Measurements from ENCODE around the gene SIGLECL1. TPM values are rescaled to one million over a fixed set of nuclear protein-coding genes. Genes with fewer than 3 reads are reported as not detected.

The SIGLECL1 gene
- total and polyA plus RNA-seq, 9 of the 15 experiments (the other 6 are each of a cell fraction or from before 2014, with no cell fraction given) = not detected

DNA sequence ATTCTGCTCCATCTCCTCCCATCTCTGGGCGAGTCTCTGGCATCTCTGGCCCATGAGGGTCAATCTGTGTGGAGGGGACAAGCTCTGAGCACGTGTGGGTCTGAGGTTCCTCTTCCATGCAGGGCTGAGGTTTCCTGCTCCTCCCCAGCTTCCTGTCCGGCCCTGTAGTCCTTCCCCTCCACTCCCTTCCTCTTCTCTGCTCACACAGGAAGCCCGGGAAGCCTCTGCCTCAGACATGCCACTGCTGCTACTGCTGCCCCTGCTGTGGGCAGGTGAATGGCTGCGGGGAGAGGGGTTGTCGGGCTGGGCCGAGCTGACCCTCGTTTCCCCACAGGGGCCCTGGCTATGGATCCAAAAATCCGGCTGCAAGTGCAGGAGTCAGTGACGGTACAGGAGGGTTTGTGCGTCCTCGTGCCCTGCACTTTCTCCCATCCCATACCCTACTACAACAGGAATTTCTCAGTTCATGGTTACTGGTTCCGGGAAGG, 40.0 kb upstream of the SIGLECL1 start (continued):
- peak; percentile 21; the same call in 1 of the 2 replicates for TF ChIP-seq RREB1 (CRISPR knock-in tag; IDR thresholded peaks at IDR 0.05)
- peak; percentile 74 for TF ChIP-seq L3MBTL2 (IDR thresholded peaks at IDR 0.05)
- TF ChIP-seq PHF20 (IDR thresholded peaks at IDR 0.05; ENCODE audit: partially characterized antibody) = peak; percentile 49

- ChIA-PET POLR2A (interaction anchor here (0.9 kb wide), 1 partner anchor 13 kb away, joined by 3 read pairs; the partner anchor contains the start of gene CD33), CTCF (ENCODE audit: low intra/inter-chr PET ratio) (no interaction called here)
- no peaks in the 10 kb centered on the region for H3K9me3 ChIP-seq (replicated peaks; ENCODE audit: control insufficient read depth, insufficient read depth, low read depth, low read length)
- no peak overlapping the region for H3K4me3 ChIP-seq
- peaks cover 0 to 8% of the 10 kb centered on the region in 2 experiments; a peak in 1 of 5 replicates for H3K4me1 ChIP-seq (replicated peaks in 1 of 2; ENCODE audit: control insufficient read depth in 2 of 2, insufficient read depth in 2 of 2, low read length in 2 of 2)
- H3K27ac ChIP-seq (ENCODE audit: extremely low read depth, low read depth, low read length) = no peak overlapping the region
- intact Hi-C loops (cut with micrococcal nuclease) (no loop called here), in situ Hi-C loops (cut with MboI) (no loop called here)
- H3K27me3 ChIP-seq (ENCODE audit: control insufficient read depth in 2 of 2, insufficient read depth in 2 of 2, low read length in 2 of 2) = peaks cover 0 to 5% of the 10 kb centered on the region in 2 experiments; a peak in 1 of 5 replicates
- H3K79me2 ChIP-seq (ENCODE audit: control insufficient read depth, insufficient read depth, low read length) = no peaks in the 10 kb centered on the region
- no peaks in the 10 kb centered on the region for H3K36me3 ChIP-seq (ENCODE audit: control insufficient read depth, insufficient read depth, low read length)
- no peak overlapping the region for H3K4me2 ChIP-seq (ENCODE audit: insufficient read depth, low read length)
- FAIRE-seq (no peak), ATAC-seq (no peak), DNase-seq (ENCODE audit: extremely low read depth in 1 of 4, low spot score in 3 of 4) (no peak)
- H3K9me1 ChIP-seq (ENCODE audit: control insufficient read depth, insufficient read depth, low read length) = no peaks in the 10 kb centered on the region
- WGBS (ENCODE audit: insufficient coverage, low coverage, missing lambda C conversion rate) = 32% methylated on average over 4 of the region's 9 CpGs
- no peak overlapping the region for H2AFZ ChIP-seq (ENCODE audit: low read depth, low read length)
- no peaks in the 10 kb centered on the region for H4K20me1 ChIP-seq (replicated peaks; ENCODE audit: control insufficient read depth, insufficient read depth, low read length)
- H3K9ac ChIP-seq (ENCODE audit: insufficient read depth in 1 of 2, low read depth in 2 of 2, low read length in 2 of 2) = no peak overlapping the region
- BruUV-seq (replicated peaks) = no TSS peak
- TF ChIP-seq ZEB2 (IDR thresholded peaks at IDR 0.05) (no peak), PKNOX1 (IDR thresholded peaks at IDR 0.05) (no peak), HMGXB4 (CRISPR knock-in tag; IDR thresholded peaks at IDR 0.05) (no peak), NFIC (IDR thresholded peaks at IDR 0.05) (no peak), PHF8 (IDR thresholded peaks at IDR 0.05; ENCODE audit: borderline replicate concordance, low read length) (no peak), TAF1 (IDR thresholded peaks at IDR 0.05; ENCODE audit: control insufficient read depth, extremely low read depth, insufficient read depth, low read length, severe bottlenecking) (no peak), RFX7 (CRISPR knock-in tag; IDR thresholded peaks at IDR 0.05) (no peak), RBM39 (optimal IDR thresholded peaks at IDR 0.05; ENCODE audit: low read depth, low read length) (no peak), KLF6 (CRISPR knock-in tag; IDR thresholded peaks at IDR 0.05; ENCODE audit: borderline replicate concordance) (no peak), ZNF589 (CRISPR knock-in tag; IDR thresholded peaks at IDR 0.05; ENCODE audit: low read depth) (no peak)
Observed at GRCh38 chr19:51211833-51212232, 39.0 kb upstream of the SIGLECL1 start.
